Mesendoderm (in vitro differentiated cells): Measurements from ENCODE around the gene SLX1A. TPM values are rescaled to one million over a fixed set of nuclear protein-coding genes. Genes with fewer than 3 reads are reported as not detected.
"Not testable (repeated sequence)": the region's sequence is repeated elsewhere in the genome, so short reads cannot be mapped to it uniquely, and the experiment has no call there.

Experiments used
- DNase-seq: peaks from one replicate; pipeline ENCODE4 v3.0.0; 2013
- H2AK5ac ChIP-seq: 2 replicates; pipeline ENCODE4 v1.6.1; 2013; ENCODE audit warnings: low read length, inconsistent platforms
- H2BK120ac ChIP-seq: 2 replicates; pipeline ENCODE4 v1.6.1; 2013; ENCODE audit warnings: low read depth, mild to moderate bottlenecking, low read length, moderate library complexity, mixed read lengths
- H2BK15ac ChIP-seq: replicated peaks from 2 replicates; pipeline ENCODE4 v1.6.1; 2013; ENCODE audit warnings: low read depth, mild to moderate bottlenecking, moderate library complexity
- H2BK5ac ChIP-seq: 2 replicates; pipeline ENCODE4 v1.6.1; 2013; ENCODE audit warnings: low read length, inconsistent platforms
- H3K18ac ChIP-seq: 2 replicates; pipeline ENCODE4 v1.6.1; 2013; ENCODE audit warnings: mild to moderate bottlenecking, low read length, mixed read lengths
- H3K23ac ChIP-seq: one replicate; pipeline ENCODE4 v1.6.1; 2013; ENCODE audit warnings: low read length
- H3K27ac ChIP-seq: 2 replicates; pipeline ENCODE4 v1.5.1; 2013; ENCODE audit warnings: low read depth, mild to moderate bottlenecking, inconsistent platforms, low read length, moderate library complexity
- H3K27me3 ChIP-seq: 2 replicates; pipeline ENCODE4 v1.6.1; 2013; ENCODE audit warnings: low read length, control low read depth, mild to moderate bottlenecking, inconsistent platforms; ENCODE audit not compliant: insufficient read depth, poor library complexity
- H3K36me3 ChIP-seq: 2 replicates; pipeline ENCODE4 v1.6.1; 2013; ENCODE audit warnings: low read length, inconsistent platforms; ENCODE audit not compliant: control insufficient read depth, insufficient read depth
- H3K4ac ChIP-seq: one replicate; pipeline ENCODE4 v1.6.1; 2013; ENCODE audit warnings: low read depth, mild to moderate bottlenecking, low read length, moderate library complexity
- H3K4me1 ChIP-seq: 2 replicates; pipeline ENCODE4 v1.6.1; 2013; ENCODE audit warnings: low read depth, low read length, inconsistent platforms; ENCODE audit not compliant: control insufficient read depth
- H3K4me2 ChIP-seq: 2 replicates; pipeline ENCODE4 v1.6.1; 2013; ENCODE audit warnings: low read length
- H3K4me3 ChIP-seq: 2 replicates; pipeline ENCODE4 v1.5.1; 2013; ENCODE audit warnings: mild to moderate bottlenecking, low read length
- H3K56ac ChIP-seq: one replicate; pipeline ENCODE4 v1.6.1; 2013; ENCODE audit warnings: low read length
- H3K79me1 ChIP-seq: 2 replicates; pipeline ENCODE4 v1.6.1; 2013; ENCODE audit warnings: low read length, inconsistent platforms
- H3K79me2 ChIP-seq: 2 replicates; pipeline ENCODE4 v1.6.1; 2013; ENCODE audit warnings: mild to moderate bottlenecking, low read length; ENCODE audit not compliant: control insufficient read depth, insufficient read depth
- H3K9ac ChIP-seq: 2 replicates; pipeline ENCODE4 v1.6.1; 2013; ENCODE audit warnings: low read length, inconsistent platforms
- H4K5ac ChIP-seq: one replicate; pipeline ENCODE4 v1.6.1; 2013; ENCODE audit warnings: low read length
- H4K8ac ChIP-seq: one replicate; pipeline ENCODE4 v1.6.1; 2013; ENCODE audit warnings: low read depth, mild to moderate bottlenecking, control low read depth, low read length, moderate library complexity
- WGBS: extraction: QIAGEN DNeasy Blood & Tissue Kit; methylation state at CpG from one replicate; pipeline ENCODE4 v1.1.7; 2013; ENCODE audit warnings: low lambda C conversion rate, missing lambda C conversion rate; ENCODE audit not compliant: insufficient coverage; ENCODE audit errors: extremely low coverage; 5-methylcytosine and 5-hydroxymethylcytosine counted together
- small RNA-seq: library from polyadenylated mRNA; stranded (forward); fragments of <200 nt; extraction: miRNeasy Mini kit (QIAGEN cat#:217004); gene quantifications from one replicate; pipeline ENCODE3, GENCODE V24; 2013; ENCODE audit not compliant: insufficient read depth

SLX1A gene

DNA sequence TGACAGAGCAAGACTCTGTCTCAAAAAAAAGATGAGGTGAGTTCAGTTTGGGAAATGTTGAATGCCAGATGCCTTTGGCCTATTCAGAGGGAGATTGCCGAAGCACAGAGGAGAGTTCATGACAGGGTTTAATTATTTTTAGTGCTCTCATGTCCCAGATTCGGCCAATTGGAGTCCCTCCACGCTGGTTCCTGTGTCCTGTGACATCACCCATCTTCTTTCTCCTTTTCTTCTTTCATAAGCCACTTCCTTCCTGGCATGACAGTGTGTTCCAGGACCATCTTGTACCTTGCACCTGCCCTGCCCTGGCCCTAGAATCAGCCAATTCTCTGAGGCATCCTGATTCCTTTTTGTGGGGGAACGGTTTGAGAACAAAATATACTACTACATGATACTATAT is 17.7 kb downstream of the SLX1A start:
- not testable (repeated sequence) for H3K4ac ChIP-seq, H3K27ac ChIP-seq, H2AK5ac ChIP-seq, H3K27me3 ChIP-seq, H3K4me2 ChIP-seq, H2BK5ac ChIP-seq, H3K18ac ChIP-seq, H4K8ac ChIP-seq, H3K56ac ChIP-seq, H3K36me3 ChIP-seq, H3K9ac ChIP-seq, H2BK120ac ChIP-seq, H3K79me2 ChIP-seq, H2BK15ac ChIP-seq, H3K79me1 ChIP-seq, H3K23ac ChIP-seq, H3K4me1 ChIP-seq, DNase-seq, H3K4me3 ChIP-seq, H4K5ac ChIP-seq
- no CpG with 5 or more reads among the region's 4 CpGs for WGBS

DNA sequence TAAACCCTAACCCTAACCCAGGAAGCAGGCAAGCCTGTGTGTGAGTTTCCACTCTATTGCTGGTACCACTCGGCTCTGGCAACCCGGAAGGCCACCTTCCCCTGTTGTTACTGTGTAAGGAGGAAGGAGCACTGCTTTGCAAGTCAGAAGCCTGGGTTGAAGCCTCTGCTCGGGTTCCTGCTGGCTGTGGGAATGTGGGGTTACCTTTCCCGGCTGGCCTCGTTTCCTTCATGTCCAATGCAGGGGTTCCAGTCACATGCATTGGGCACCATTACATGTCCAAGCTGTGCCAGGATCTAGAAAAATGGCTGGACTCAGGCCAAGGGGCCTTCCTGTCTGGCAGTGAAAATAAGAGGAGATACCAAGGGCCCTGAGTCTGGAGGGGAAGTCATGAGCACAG is 23.4 kb downstream of the SLX1A start:
- not testable (repeated sequence) for H2BK15ac ChIP-seq, H3K23ac ChIP-seq, H3K27me3 ChIP-seq, H2BK120ac ChIP-seq, H3K27ac ChIP-seq, H3K79me1 ChIP-seq, H3K56ac ChIP-seq, H2BK5ac ChIP-seq, H3K4me3 ChIP-seq, H3K36me3 ChIP-seq, H3K4me2 ChIP-seq, H3K79me2 ChIP-seq, H3K18ac ChIP-seq, H2AK5ac ChIP-seq, H3K9ac ChIP-seq, H4K8ac ChIP-seq, H4K5ac ChIP-seq, H3K4ac ChIP-seq, DNase-seq, H3K4me1 ChIP-seq
- WGBS, result no CpG with 5 or more reads among the region's 5 CpGs

Small RNA genes within 50 kb of the gene (small RNA-seq; reads per million reads assigned to genes)
- not detected for gene AC106782.4
